ENCODE measurements around the gene TEAD1.

Gene TEAD1

DNA sequence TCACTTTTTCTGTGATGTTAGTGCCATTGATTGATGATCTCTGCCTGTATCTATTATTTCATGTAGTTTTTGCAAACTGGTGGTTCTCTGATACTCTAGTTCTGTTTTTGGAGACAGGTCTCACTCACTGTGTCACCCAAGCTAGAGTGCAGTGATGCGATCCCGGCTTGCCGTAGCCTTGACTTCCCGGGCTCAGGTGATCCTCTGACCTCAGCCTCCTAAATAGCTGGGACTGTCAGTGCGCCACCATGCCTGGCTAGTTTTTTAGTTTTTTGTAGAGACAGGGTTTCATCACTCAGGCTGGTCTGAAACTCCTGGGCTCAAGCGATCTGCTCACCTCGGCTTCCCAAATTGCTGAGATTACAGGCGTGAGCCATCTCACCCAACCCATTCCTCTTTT is 16.4 kb downstream of the TEAD1 start:
- CTCF ChIA-PET = no interaction called here
- 0 out of 2 replicates have a peak overlapping the region, but pooled peaks have one; percentile 27 for H3K27ac ChIP-seq

DNA sequence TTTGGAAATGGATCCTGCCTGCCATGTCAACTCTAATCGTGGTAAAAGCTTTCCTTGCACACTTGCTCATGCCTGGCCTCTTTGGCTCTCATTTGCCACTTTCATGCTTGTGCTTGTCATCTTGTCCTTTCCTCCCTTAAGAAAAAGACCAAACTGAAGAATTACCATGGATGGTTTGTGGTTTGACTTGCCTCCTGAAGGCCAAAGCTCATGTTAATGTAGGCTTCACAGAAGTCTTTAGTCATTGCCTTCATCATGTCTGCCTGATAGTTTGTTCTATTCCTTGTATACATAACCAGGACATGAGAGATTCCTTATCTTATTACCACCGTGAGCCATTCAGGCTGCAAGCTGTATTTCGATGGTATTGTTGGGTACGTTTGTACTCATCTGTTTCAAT is 17.3 kb downstream of the TEAD1 start:
- POLR2A ChIA-PET (ENCODE audit: low non-redundant PET) = no interaction called here
- TF ChIP-seq, protein P1, sequence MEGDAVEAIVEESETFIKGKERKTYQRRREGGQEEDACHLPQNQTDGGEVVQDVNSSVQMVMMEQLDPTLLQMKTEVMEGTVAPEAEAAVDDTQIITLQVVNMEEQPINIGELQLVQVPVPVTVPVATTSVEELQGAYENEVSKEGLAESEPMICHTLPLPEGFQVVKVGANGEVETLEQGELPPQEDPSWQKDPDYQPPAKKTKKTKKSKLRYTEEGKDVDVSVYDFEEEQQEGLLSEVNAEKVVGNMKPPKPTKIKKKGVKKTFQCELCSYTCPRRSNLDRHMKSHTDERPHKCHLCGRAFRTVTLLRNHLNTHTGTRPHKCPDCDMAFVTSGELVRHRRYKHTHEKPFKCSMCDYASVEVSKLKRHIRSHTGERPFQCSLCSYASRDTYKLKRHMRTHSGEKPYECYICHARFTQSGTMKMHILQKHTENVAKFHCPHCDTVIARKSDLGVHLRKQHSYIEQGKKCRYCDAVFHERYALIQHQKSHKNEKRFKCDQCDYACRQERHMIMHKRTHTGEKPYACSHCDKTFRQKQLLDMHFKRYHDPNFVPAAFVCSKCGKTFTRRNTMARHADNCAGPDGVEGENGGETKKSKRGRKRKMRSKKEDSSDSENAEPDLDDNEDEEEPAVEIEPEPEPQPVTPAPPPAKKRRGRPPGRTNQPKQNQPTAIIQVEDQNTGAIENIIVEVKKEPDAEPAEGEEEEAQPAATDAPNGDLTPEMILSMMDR (conservative IDR thresholded peaks at IDR 0.05; ENCODE audit: low read depth) = no peak
- no peak overlapping the region for H3K27ac ChIP-seq
- CTCF ChIA-PET = interaction anchor here (0.6 kb wide), 1 partner anchor 70 kb away, joined by 3 read pairs; no protein-coding TSS in a partner anchor
- DNase-seq (ENCODE audit: low spot score) = no peak

More for the DNA sequence above, 16.4 kb downstream of the TEAD1 start:
- TF ChIP-seq, protein P1 (conservative IDR thresholded peaks at IDR 0.05; ENCODE audit: low read depth) = no peak
- POLR2A ChIA-PET (ENCODE audit: low non-redundant PET) = no interaction called here
- DNase-seq (ENCODE audit: low spot score) = no peak

DNA sequence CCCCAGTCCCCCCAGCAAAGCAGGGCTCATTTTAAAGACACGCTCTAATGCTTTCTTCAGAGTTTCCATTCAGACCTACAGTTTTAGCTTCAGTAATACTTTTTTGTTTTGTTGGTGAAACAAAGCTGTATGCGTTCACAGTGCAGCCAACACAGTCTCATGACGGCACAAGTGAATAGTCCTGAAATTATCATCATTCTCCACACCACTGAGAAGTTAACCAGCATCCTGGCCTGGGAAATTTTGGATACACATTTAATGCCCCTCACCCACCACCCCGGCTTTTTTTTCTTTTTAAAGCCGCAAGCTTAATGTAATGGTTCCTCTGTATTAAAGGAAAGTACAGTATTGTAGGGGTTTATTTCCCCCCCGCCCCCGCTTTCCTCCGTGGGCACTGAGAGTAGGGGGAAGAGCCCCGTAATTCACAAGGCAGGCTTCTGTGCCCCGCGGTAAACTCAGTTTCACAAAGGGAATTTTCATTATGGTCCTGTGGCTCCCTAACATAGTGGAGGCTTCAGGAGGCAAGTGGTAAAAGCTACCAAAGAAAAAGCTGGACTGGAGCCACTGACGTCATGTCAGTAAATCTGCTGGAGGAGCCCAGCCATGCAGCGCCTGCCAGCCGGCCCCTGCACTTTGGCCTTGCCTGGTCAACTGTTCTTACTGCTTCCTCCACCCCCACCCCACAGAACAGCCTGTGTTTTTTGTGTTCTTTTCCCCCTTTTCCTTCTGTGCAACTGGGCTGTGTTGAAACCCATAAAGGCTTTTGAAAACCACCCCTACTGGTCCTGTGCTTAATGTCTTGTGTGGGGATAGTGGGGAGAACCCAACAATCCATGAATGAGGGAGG is 18.2 kb downstream of the TEAD1 start:
- ChIA-PET CTCF (interaction anchor here (0.5 to 0.8 kb wide), 3 partner anchors 9 to 177 kb away, joined by 3 to 6 read pairs (median 4); no protein-coding TSS in a partner anchor), POLR2A (ENCODE audit: low non-redundant PET) (no interaction called here)
- TF ChIP-seq, protein P1 (conservative IDR thresholded peaks at IDR 0.05; ENCODE audit: low read depth) = no peak
- peak overlapping the region; percentile 97 for H3K27ac ChIP-seq
- DNase-seq (ENCODE audit: low spot score) = peak; percentile 52

DNA sequence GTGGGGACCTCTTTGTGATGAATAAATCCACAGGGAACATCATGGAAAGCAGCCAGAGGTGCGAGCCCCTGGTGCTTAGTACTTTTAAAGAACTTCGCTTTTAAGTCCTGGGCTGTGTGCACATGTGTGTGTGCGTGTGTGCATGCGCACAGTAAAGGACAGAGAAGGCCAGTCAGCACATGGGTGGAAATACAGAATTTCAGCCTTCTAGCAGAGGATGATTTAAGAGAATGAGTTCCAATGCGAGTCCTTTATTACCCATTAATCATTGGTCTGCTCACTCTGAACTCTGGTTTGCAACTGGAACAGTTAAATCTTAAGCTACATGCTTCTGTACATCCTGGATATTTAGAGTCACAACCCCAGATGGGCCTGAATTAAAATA is 18.9 kb downstream of the TEAD1 start:
- ChIA-PET POLR2A (ENCODE audit: low non-redundant PET) (no interaction called here), CTCF (interaction anchor here (0.5 kb wide), 1 partner anchor 76 kb away, joined by 4 read pairs; no protein-coding TSS in a partner anchor)
- no peak for DNase-seq (ENCODE audit: low spot score)
- peak overlapping the region; percentile 97 for H3K27ac ChIP-seq
- TF ChIP-seq, protein P1 (conservative IDR thresholded peaks at IDR 0.05; ENCODE audit: low read depth) = no peak

DNA sequence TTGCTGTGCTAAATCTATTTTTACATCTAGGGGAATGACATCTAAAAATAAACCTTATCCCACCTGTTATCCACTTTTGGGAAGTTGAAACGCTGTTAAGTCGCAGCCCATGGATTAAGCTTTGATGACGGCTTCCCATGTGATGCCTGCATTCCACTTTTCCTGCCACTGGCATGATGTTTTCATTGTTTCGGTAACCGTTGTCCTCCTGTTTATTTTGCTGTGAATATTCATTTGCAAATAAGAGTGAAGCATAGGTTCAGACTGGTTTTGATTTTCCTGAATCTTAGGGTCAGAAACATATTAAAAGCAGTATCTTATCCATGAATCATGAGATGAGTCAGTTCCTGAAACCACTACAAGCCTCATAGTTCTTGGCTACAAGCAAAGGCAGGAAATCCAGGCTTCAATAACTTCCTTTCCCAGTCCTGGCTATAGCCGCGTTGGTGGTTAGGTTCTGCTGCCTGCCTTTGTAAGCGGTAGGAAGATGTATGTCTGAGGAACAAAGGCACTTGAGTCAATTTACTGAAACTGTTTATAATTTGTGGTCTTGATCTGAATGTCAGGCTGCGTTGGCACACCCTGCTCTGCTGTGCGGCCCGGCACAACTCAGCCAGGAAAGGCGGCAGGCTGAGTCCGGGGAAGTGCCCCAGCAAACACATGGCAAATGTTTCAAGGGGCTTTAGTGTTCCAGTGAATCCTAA is 19.4 kb downstream of the TEAD1 start:
- H3K27ac ChIP-seq = peak overlapping the region; percentile 97
- peak; percentile 84 for DNase-seq (ENCODE audit: low spot score)
- CTCF ChIA-PET = interaction anchor here (0.6 kb wide), 1 partner anchor 57 kb away, joined by 3 read pairs; no protein-coding TSS in a partner anchor
- TF ChIP-seq, protein P1 (conservative IDR thresholded peaks at IDR 0.05; ENCODE audit: low read depth) = no peak
- POLR2A ChIA-PET (ENCODE audit: low non-redundant PET) = no interaction called here

DNA sequence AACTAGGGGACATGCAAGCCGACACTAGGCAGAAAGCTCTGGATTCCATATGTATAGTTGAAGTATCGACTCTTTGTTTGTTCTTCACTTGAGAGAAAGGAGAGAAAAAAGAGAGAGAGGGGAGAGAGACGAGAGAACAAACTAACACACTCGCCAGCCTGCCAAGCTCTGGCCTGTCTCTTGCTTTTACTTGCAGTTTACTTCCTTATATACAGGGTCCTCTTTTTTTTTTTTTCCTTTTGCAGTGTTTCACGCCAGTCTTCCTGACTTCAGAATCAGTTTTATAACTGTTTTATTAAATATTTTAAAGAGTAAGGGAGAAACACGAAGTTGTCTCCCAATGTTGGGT is 19.9 kb downstream of the TEAD1 start:
- POLR2A ChIA-PET (ENCODE audit: low non-redundant PET) = no interaction called here

More for the DNA sequence above, 19.9 kb downstream of the TEAD1 start:
- peak overlapping the region; percentile 97 for H3K27ac ChIP-seq
- DNase-seq (ENCODE audit: low spot score) = no peak
- TF ChIP-seq, protein P1 (conservative IDR thresholded peaks at IDR 0.05; ENCODE audit: low read depth) = no peak
- CTCF ChIA-PET = interaction anchor here (0.6 kb wide), 1 partner anchor 56 kb away, joined by 3 read pairs; no protein-coding TSS in a partner anchor

Measured in RWPE1 (cell line).